Measurements from ENCODE around the gene IGFBPL1. TPM values are rescaled to one million over a fixed set of nuclear protein-coding genes. Genes with fewer than 3 reads are reported as not detected.
A peak's percentile ranks its signal among the peaks of the same experiment; 100 is the strongest.
"Not testable (repeated sequence)": the region's sequence is repeated elsewhere in the genome, so short reads cannot be mapped to it uniquely, and the experiment has no call there.

Gene IGFBPL1
- total and polyA plus RNA-seq, 10 donors, result not detected

DNA sequence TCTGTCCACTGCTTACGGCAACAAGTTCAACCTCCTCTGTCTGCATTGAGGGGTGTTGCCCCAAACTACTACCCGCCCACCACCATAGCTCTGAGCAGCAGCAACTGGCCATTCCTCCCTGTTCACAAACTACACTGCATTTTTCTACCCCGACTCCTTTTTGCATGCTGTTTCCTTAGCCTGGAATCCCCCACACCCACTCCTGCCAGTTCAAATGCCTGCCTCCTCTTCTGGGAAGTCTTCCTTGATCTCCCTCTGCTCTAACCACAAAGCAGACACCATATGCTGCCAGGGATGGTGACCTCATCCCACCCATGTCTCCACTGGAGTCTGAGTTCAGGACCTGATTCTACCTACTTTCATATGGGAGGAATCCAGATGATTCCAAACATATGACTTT lies 18.5 kb downstream of the IGFBPL1 start:
- H3K27ac ChIP-seq, result no peak overlapping the region
- peaks cover 0 to 23% (median 0%) of the 10 kb centered on the region in 7 donors for H3K27me3 ChIP-seq (replicated peaks in 1 of 7)
- no peak overlapping the region for H3K4me3 ChIP-seq
- TF ChIP-seq, protein P1, sequence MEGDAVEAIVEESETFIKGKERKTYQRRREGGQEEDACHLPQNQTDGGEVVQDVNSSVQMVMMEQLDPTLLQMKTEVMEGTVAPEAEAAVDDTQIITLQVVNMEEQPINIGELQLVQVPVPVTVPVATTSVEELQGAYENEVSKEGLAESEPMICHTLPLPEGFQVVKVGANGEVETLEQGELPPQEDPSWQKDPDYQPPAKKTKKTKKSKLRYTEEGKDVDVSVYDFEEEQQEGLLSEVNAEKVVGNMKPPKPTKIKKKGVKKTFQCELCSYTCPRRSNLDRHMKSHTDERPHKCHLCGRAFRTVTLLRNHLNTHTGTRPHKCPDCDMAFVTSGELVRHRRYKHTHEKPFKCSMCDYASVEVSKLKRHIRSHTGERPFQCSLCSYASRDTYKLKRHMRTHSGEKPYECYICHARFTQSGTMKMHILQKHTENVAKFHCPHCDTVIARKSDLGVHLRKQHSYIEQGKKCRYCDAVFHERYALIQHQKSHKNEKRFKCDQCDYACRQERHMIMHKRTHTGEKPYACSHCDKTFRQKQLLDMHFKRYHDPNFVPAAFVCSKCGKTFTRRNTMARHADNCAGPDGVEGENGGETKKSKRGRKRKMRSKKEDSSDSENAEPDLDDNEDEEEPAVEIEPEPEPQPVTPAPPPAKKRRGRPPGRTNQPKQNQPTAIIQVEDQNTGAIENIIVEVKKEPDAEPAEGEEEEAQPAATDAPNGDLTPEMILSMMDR (IDR thresholded peaks at IDR 0.05 in 8 of 11, conservative IDR thresholded peaks at IDR 0.05 in 3 of 11), result no peak
- no peak for TF ChIP-seq POLR2AphosphoS5 (IDR thresholded peaks at IDR 0.05)
- TF ChIP-seq POLR2A (IDR thresholded peaks at IDR 0.05), result no peak
- DNase-seq, result no peak
- no peaks in the 10 kb centered on the region for H3K36me3 ChIP-seq
- intact Hi-C loops (cut with DNase I; ENCODE audit: low total_unique reads), result loop anchor here (10.0 kb wide), 1 partner anchor 661 kb away; no protein-coding TSS in a partner anchor
- WGBS, 5 donors, result 68 to 82% (median 78%) methylated on average over 3 of the region's 3 CpGs
- H3K4me1 ChIP-seq, result peaks cover 0 to 2% (median 0%) of the 10 kb centered on the region in 6 donors
- no peaks in the 10 kb centered on the region for H3K9me3 ChIP-seq

DNA sequence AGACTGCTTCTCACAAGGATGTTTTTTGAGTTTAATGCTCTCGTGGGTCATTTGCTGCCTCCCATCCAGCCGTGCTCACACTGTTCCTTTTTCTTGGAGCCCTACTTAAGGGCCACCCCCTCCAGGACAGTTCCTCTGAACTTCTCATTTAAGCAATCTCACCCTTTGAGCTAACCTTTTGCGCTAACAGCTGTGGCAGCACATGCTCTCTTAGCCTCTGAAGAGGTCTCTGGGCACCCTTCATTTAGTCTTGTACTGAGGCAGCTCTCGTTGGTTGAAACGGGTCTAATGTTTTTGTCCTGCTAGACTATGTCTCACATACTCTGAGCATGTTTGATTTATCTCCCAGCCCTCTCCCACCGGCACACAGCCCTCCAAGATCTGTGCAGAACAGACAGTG lies 19.9 kb downstream of the IGFBPL1 start:
- Histone ChIP-seq H3K9me3 (no peaks in the 10 kb centered on the region), H3K36me3 (no peaks in the 10 kb centered on the region), H3K4me3 (no peak overlapping the region), H3K4me1 (peaks cover 0 to 9% (median 0%) of the 10 kb centered on the region in 6 donors), H3K27me3 (replicated peaks in 1 of 7) (peaks cover 0 to 23% (median 0%) of the 10 kb centered on the region in 7 donors), H3K27ac (no peak overlapping the region)
- intact Hi-C loops (cut with DNase I; ENCODE audit: low total_unique reads), result loop anchor here (10.0 kb wide), 1 partner anchor 660 kb away; no protein-coding TSS in a partner anchor
- no peak for TF ChIP-seq POLR2AphosphoS5 (IDR thresholded peaks at IDR 0.05)
- TF ChIP-seq, protein P1 (IDR thresholded peaks at IDR 0.05 in 8 of 11, conservative IDR thresholded peaks at IDR 0.05 in 3 of 11), result no peak
- TF ChIP-seq POLR2A (IDR thresholded peaks at IDR 0.05), result no peak
- no peak for DNase-seq
- WGBS, 5 donors, result 58 to 68% (median 64%) methylated on average over 6 of the region's 6 CpGs

- WGBS, 5 donors, result 64 to 85% (median 78%) methylated on average over 6 of the region's 6 CpGs
- intact Hi-C loops (cut with DNase I; ENCODE audit: low total_unique reads), result loop anchor here (10.0 kb wide), 1 partner anchor 657 kb away; no protein-coding TSS in a partner anchor
- H3K4me1 ChIP-seq, result peaks cover 0 to 9% (median 0%) of the 10 kb centered on the region in 6 donors
- peaks cover 0 to 16% (median 3%) of the 10 kb centered on the region in 6 donors for H3K36me3 ChIP-seq
- peaks cover 0 to 23% (median 0%) of the 10 kb centered on the region in 7 donors for H3K27me3 ChIP-seq (replicated peaks in 1 of 7)
- no peak overlapping the region for H3K4me3 ChIP-seq
- DNase-seq, result no peak
- no peaks in the 10 kb centered on the region for H3K9me3 ChIP-seq
- TF ChIP-seq, protein P1 (IDR thresholded peaks at IDR 0.05 in 8 of 11, conservative IDR thresholded peaks at IDR 0.05 in 3 of 11), result no peak
- TF ChIP-seq POLR2AphosphoS5 (IDR thresholded peaks at IDR 0.05) (no peak), POLR2A (IDR thresholded peaks at IDR 0.05) (no peak)
- H3K27ac ChIP-seq, result no peak overlapping the region
Observed at GRCh38 chr9:38401994-38402393, 22.3 kb downstream of the IGFBPL1 start.

DNA sequence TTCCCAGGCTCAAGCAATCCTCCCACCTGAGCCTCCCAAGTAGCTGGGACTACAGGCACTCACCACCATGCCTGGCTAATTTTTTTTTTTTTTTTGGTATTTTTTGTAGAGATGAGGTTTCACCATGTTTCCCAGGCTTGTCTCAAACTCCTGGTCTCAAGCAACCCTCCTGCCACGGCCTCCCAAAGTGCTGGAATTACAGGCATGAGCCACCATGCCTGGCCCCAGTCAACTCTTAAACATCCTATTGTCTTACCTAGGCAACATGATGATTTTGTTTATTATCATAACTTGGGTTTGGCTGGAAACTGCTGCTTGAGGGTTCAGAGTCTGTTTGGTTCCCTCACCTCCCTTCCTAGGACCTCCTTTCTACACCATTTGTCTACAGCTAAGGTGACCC lies 25.1 kb downstream of the IGFBPL1 start:
- H3K27me3 ChIP-seq (replicated peaks in 1 of 7); H3K4me3 ChIP-seq; H3K27ac ChIP-seq; H3K4me1 ChIP-seq; DNase-seq; intact Hi-C loops (cut with DNase I; ENCODE audit: low total_unique reads); H3K9me3 ChIP-seq: not testable (repeated sequence)
- H3K36me3 ChIP-seq, result peaks cover 0 to 32% (median 17%) of the 10 kb centered on the region in 6 donors
- WGBS, 5 donors, result 50 to 88% (median 75%) methylated on average over 1 of the region's 1 CpG

DNA sequence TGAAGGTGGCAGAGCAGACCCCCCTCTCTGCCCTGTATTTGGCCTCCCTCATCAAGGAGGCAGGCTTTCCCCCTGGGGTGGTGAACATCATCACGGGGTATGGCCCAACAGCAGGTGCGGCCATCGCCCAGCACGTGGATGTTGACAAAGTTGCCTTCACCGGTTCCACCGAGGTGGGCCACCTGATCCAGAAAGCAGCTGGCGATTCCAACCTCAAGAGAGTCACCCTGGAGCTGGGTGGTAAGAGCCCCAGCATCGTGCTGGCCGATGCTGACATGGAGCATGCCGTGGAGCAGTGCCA lies 27.9 kb downstream of the IGFBPL1 start:
- no peaks in the 10 kb centered on the region for H3K9me3 ChIP-seq
- WGBS, 5 donors, result 84 to 88% (median 87%) methylated on average over 10 of the region's 10 CpGs
- peak; percentile 58 for DNase-seq
- H3K27ac ChIP-seq, result no peak overlapping the region
- peaks cover 0 to 32% (median 17%) of the 10 kb centered on the region in 6 donors for H3K36me3 ChIP-seq
- intact Hi-C loops (cut with DNase I; ENCODE audit: low total_unique reads), result no loop called here
- H3K4me1 ChIP-seq, result peaks cover 12 to 34% (median 23%) of the 10 kb centered on the region in 6 donors
- no peak for TF ChIP-seq POLR2A (IDR thresholded peaks at IDR 0.05)
- no peaks in the 10 kb centered on the region for H3K27me3 ChIP-seq (replicated peaks in 1 of 7)
- H3K4me3 ChIP-seq, result no peak overlapping the region

All from spleen (tissue), 11 donors.